Measurements from ENCODE around the gene MCM8.
A peak's percentile ranks its signal among the peaks of the same experiment; 100 is the strongest.

The MCM8 gene

GRCh38 chr20:5945963-5946362 lies 4.5 kb upstream of the MCM8 start:
- H3K36me3 ChIP-seq (ENCODE audit: control insufficient read depth in 2 of 2, insufficient read depth in 2 of 2, low read length in 2 of 2), result peaks cover 37 to 38% of the 10 kb centered on the region in 2 donors
- H3K9ac ChIP-seq (ENCODE audit: low read depth in 1 of 2, low read length in 2 of 2), result no peak overlapping the region

GRCh38 chr20:5947276-5947675 lies 3.2 kb upstream of the MCM8 start:
- Histone ChIP-seq H3K4me3 (ENCODE audit: low read length in 2 of 2) (no peak overlapping the region), H3K27me3 (ENCODE audit: control insufficient read depth in 2 of 2, insufficient read depth in 2 of 2, low read length in 2 of 2) (no peaks in the 10 kb centered on the region), H3K27ac (ENCODE audit: low read depth in 2 of 2, low read length in 2 of 2) (no peak overlapping the region), H3K9me3 (ENCODE audit: control insufficient read depth in 2 of 2, low read length in 2 of 2) (no peaks in the 10 kb centered on the region), H3K4me1 (ENCODE audit: control insufficient read depth in 2 of 2, insufficient read depth in 2 of 2, low read length in 2 of 2) (peaks cover 14 to 15% of the 10 kb centered on the region in 2 donors), H3K36me3 (ENCODE audit: control insufficient read depth in 2 of 2, insufficient read depth in 2 of 2, low read length in 2 of 2) (peaks cover 23 to 26% of the 10 kb centered on the region in 2 donors), H3K9ac (ENCODE audit: low read depth in 1 of 2, low read length in 2 of 2) (no peak overlapping the region)

More at GRCh38 chr20:5945963-5946362, 4.5 kb upstream of the MCM8 start:
- H3K4me3 ChIP-seq (ENCODE audit: low read length in 2 of 2), result no peak overlapping the region
- H3K27me3 ChIP-seq (ENCODE audit: control insufficient read depth in 2 of 2, insufficient read depth in 2 of 2, low read length in 2 of 2), result no peaks in the 10 kb centered on the region
- no peak overlapping the region for H3K27ac ChIP-seq (ENCODE audit: low read depth in 2 of 2, low read length in 2 of 2)
- H3K4me1 ChIP-seq (ENCODE audit: control insufficient read depth in 2 of 2, insufficient read depth in 2 of 2, low read length in 2 of 2), result peaks cover 8% of the 10 kb centered on the region in 2 donors
- no peaks in the 10 kb centered on the region for H3K9me3 ChIP-seq (ENCODE audit: control insufficient read depth in 2 of 2, low read length in 2 of 2)

- peak overlapping the region; percentile 66 to 68 for H3K9ac ChIP-seq (ENCODE audit: low read depth in 1 of 2, low read length in 2 of 2)
- no peaks in the 10 kb centered on the region for H3K27me3 ChIP-seq (ENCODE audit: control insufficient read depth in 2 of 2, insufficient read depth in 2 of 2, low read length in 2 of 2)
- H3K4me3 ChIP-seq (ENCODE audit: low read length in 2 of 2), result peak overlapping the region; percentile 85 to 96
- peak overlapping the region in 1 of 2 donors; percentile 43 for H3K27ac ChIP-seq (ENCODE audit: low read depth in 2 of 2, low read length in 2 of 2)
- H3K36me3 ChIP-seq (ENCODE audit: control insufficient read depth in 2 of 2, insufficient read depth in 2 of 2, low read length in 2 of 2), result peaks cover 9 to 19% of the 10 kb centered on the region in 2 donors
- H3K4me1 ChIP-seq (ENCODE audit: control insufficient read depth in 2 of 2, insufficient read depth in 2 of 2, low read length in 2 of 2), result peaks cover 14 to 15% of the 10 kb centered on the region in 2 donors
- H3K9me3 ChIP-seq (ENCODE audit: control insufficient read depth in 2 of 2, low read length in 2 of 2), result no peaks in the 10 kb centered on the region
These were observed 545 bp upstream of the MCM8 start for GRCh38 chr20:5949943-5950270.

GRCh38 chr20:5967469-5967868 lies 17.0 kb downstream of the MCM8 start:
- H3K27ac ChIP-seq (ENCODE audit: low read depth in 2 of 2, low read length in 2 of 2), result no peak overlapping the region
- no peaks in the 10 kb centered on the region for H3K9me3 ChIP-seq (ENCODE audit: control insufficient read depth in 2 of 2, low read length in 2 of 2)
- H3K27me3 ChIP-seq (ENCODE audit: control insufficient read depth in 2 of 2, insufficient read depth in 2 of 2, low read length in 2 of 2), result no peaks in the 10 kb centered on the region
- H3K4me3 ChIP-seq (ENCODE audit: low read length in 2 of 2), result no peak overlapping the region
- no peak overlapping the region for H3K9ac ChIP-seq (ENCODE audit: low read depth in 1 of 2, low read length in 2 of 2)
- no peaks in the 10 kb centered on the region for H3K4me1 ChIP-seq (ENCODE audit: control insufficient read depth in 2 of 2, insufficient read depth in 2 of 2, low read length in 2 of 2)
- peaks cover 4 to 17% of the 10 kb centered on the region in 2 donors for H3K36me3 ChIP-seq (ENCODE audit: control insufficient read depth in 2 of 2, insufficient read depth in 2 of 2, low read length in 2 of 2)

- no peak overlapping the region for H3K27ac ChIP-seq (ENCODE audit: low read depth in 2 of 2, low read length in 2 of 2)
- no peak overlapping the region for H3K9ac ChIP-seq (ENCODE audit: low read depth in 1 of 2, low read length in 2 of 2)
- peaks cover 4 to 14% of the 10 kb centered on the region in 2 donors for H3K36me3 ChIP-seq (ENCODE audit: control insufficient read depth in 2 of 2, insufficient read depth in 2 of 2, low read length in 2 of 2)
- H3K4me3 ChIP-seq (ENCODE audit: low read length in 2 of 2), result no peak overlapping the region
- H3K27me3 ChIP-seq (ENCODE audit: control insufficient read depth in 2 of 2, insufficient read depth in 2 of 2, low read length in 2 of 2), result no peaks in the 10 kb centered on the region
- H3K4me1 ChIP-seq (ENCODE audit: control insufficient read depth in 2 of 2, insufficient read depth in 2 of 2, low read length in 2 of 2), result no peaks in the 10 kb centered on the region
- no peaks in the 10 kb centered on the region for H3K9me3 ChIP-seq (ENCODE audit: control insufficient read depth in 2 of 2, low read length in 2 of 2)
These were observed 18.0 kb downstream of the MCM8 start for GRCh38 chr20:5968462-5968861.

GRCh38 chr20:5969348-5969935 lies 19.0 kb downstream of the MCM8 start:
- Histone ChIP-seq H3K27me3 (ENCODE audit: control insufficient read depth in 2 of 2, insufficient read depth in 2 of 2, low read length in 2 of 2) (no peaks in the 10 kb centered on the region), H3K36me3 (ENCODE audit: control insufficient read depth in 2 of 2, insufficient read depth in 2 of 2, low read length in 2 of 2) (peaks cover 4 to 12% of the 10 kb centered on the region in 2 donors), H3K9ac (ENCODE audit: low read depth in 1 of 2, low read length in 2 of 2) (no peak overlapping the region), H3K4me3 (ENCODE audit: low read length in 2 of 2) (no peak overlapping the region), H3K9me3 (ENCODE audit: control insufficient read depth in 2 of 2, low read length in 2 of 2) (no peaks in the 10 kb centered on the region), H3K4me1 (ENCODE audit: control insufficient read depth in 2 of 2, insufficient read depth in 2 of 2, low read length in 2 of 2) (peaks cover 0 to 3% of the 10 kb centered on the region in 2 donors), H3K27ac (ENCODE audit: low read depth in 2 of 2, low read length in 2 of 2) (no peak overlapping the region)

- Histone ChIP-seq H3K4me1 (ENCODE audit: control insufficient read depth in 2 of 2, insufficient read depth in 2 of 2, low read length in 2 of 2) (peaks cover 0 to 3% of the 10 kb centered on the region in 2 donors), H3K4me3 (ENCODE audit: low read length in 2 of 2) (no peak overlapping the region), H3K9me3 (ENCODE audit: control insufficient read depth in 2 of 2, low read length in 2 of 2) (no peaks in the 10 kb centered on the region), H3K9ac (ENCODE audit: low read depth in 1 of 2, low read length in 2 of 2) (no peak overlapping the region), H3K36me3 (ENCODE audit: control insufficient read depth in 2 of 2, insufficient read depth in 2 of 2, low read length in 2 of 2) (peaks cover 4 to 12% of the 10 kb centered on the region in 2 donors), H3K27ac (ENCODE audit: low read depth in 2 of 2, low read length in 2 of 2) (no peak overlapping the region), H3K27me3 (ENCODE audit: control insufficient read depth in 2 of 2, insufficient read depth in 2 of 2, low read length in 2 of 2) (no peaks in the 10 kb centered on the region)
These were observed 19.5 kb downstream of the MCM8 start for GRCh38 chr20:5969940-5970339.

- no peak overlapping the region for H3K27ac ChIP-seq (ENCODE audit: low read depth in 2 of 2, low read length in 2 of 2)
- H3K4me1 ChIP-seq (ENCODE audit: control insufficient read depth in 2 of 2, insufficient read depth in 2 of 2, low read length in 2 of 2), result peaks cover 0 to 3% of the 10 kb centered on the region in 2 donors
- no peak overlapping the region for H3K9ac ChIP-seq (ENCODE audit: low read depth in 1 of 2, low read length in 2 of 2)
- no peaks in the 10 kb centered on the region for H3K27me3 ChIP-seq (ENCODE audit: control insufficient read depth in 2 of 2, insufficient read depth in 2 of 2, low read length in 2 of 2)
- no peaks in the 10 kb centered on the region for H3K9me3 ChIP-seq (ENCODE audit: control insufficient read depth in 2 of 2, low read length in 2 of 2)
- H3K36me3 ChIP-seq (ENCODE audit: control insufficient read depth in 2 of 2, insufficient read depth in 2 of 2, low read length in 2 of 2), result peaks cover 4 to 12% of the 10 kb centered on the region in 2 donors
- no peak overlapping the region for H3K4me3 ChIP-seq (ENCODE audit: low read length in 2 of 2)
These were observed 19.9 kb downstream of the MCM8 start for GRCh38 chr20:5970381-5970780.

- H3K36me3 ChIP-seq (ENCODE audit: control insufficient read depth in 2 of 2, insufficient read depth in 2 of 2, low read length in 2 of 2), result peaks cover 4 to 12% of the 10 kb centered on the region in 2 donors
- H3K27me3 ChIP-seq (ENCODE audit: control insufficient read depth in 2 of 2, insufficient read depth in 2 of 2, low read length in 2 of 2), result no peaks in the 10 kb centered on the region
These were observed 20.8 kb downstream of the MCM8 start for GRCh38 chr20:5971203-5971602.

GRCh38 chr20:5973172-5973571 lies 22.7 kb downstream of the MCM8 start:
- Histone ChIP-seq H3K9ac (ENCODE audit: low read depth in 1 of 2, low read length in 2 of 2) (no peak overlapping the region), H3K9me3 (ENCODE audit: control insufficient read depth in 2 of 2, low read length in 2 of 2) (no peaks in the 10 kb centered on the region), H3K27ac (ENCODE audit: low read depth in 2 of 2, low read length in 2 of 2) (no peak overlapping the region), H3K27me3 (ENCODE audit: control insufficient read depth in 2 of 2, insufficient read depth in 2 of 2, low read length in 2 of 2) (no peaks in the 10 kb centered on the region), H3K4me3 (ENCODE audit: low read length in 2 of 2) (no peak overlapping the region), H3K36me3 (ENCODE audit: control insufficient read depth in 2 of 2, insufficient read depth in 2 of 2, low read length in 2 of 2) (peaks cover 5 to 16% of the 10 kb centered on the region in 2 donors), H3K4me1 (ENCODE audit: control insufficient read depth in 2 of 2, insufficient read depth in 2 of 2, low read length in 2 of 2) (peaks cover 0 to 3% of the 10 kb centered on the region in 2 donors)

More at GRCh38 chr20:5971203-5971602, 20.8 kb downstream of the MCM8 start:
- Histone ChIP-seq H3K4me1 (ENCODE audit: control insufficient read depth in 2 of 2, insufficient read depth in 2 of 2, low read length in 2 of 2) (peaks cover 0 to 3% of the 10 kb centered on the region in 2 donors), H3K9ac (ENCODE audit: low read depth in 1 of 2, low read length in 2 of 2) (no peak overlapping the region), H3K27ac (ENCODE audit: low read depth in 2 of 2, low read length in 2 of 2) (no peak overlapping the region), H3K9me3 (ENCODE audit: control insufficient read depth in 2 of 2, low read length in 2 of 2) (no peaks in the 10 kb centered on the region), H3K4me3 (ENCODE audit: low read length in 2 of 2) (no peak overlapping the region)

Data from mucosa of rectum (tissue), 2 donors.